GM21576 (cell line): ENCODE results near the gene HOXB3.
"Not testable (repeated sequence)": the region's sequence is repeated elsewhere in the genome, so short reads cannot be mapped to it uniquely, and the experiment has no call there.

Experiments
- ATAC-seq: cut with Tn5 transposase; IDR thresholded peaks from one replicate; pipeline ENCODE4 v1.9.1; 2021; ENCODE audit warnings: mild to moderate bottlenecking, moderate library complexity; ENCODE audit not compliant: unreplicated experiment

HOXB3 gene

DNA sequence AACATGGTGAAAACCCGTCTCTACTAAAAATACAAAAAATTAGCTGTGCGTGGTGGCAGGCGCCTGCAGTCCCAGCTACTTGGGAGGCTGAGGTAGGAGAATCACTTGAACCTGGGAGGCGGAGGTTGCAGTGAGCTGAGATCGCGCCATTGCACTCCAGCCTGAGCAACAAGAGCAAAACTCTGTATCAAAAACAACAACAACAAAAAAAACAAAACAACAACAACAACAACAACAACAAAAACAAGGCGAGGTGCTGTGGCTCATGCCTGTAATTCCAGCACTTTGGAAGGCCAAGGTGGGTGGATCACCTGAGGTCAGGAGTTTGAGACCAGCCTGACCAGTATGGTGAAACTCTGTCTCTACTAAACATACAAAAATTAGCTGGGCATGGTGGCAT lies 80.3 kb downstream of the HOXB3 start:
- ATAC-seq: not testable (repeated sequence)

DNA sequence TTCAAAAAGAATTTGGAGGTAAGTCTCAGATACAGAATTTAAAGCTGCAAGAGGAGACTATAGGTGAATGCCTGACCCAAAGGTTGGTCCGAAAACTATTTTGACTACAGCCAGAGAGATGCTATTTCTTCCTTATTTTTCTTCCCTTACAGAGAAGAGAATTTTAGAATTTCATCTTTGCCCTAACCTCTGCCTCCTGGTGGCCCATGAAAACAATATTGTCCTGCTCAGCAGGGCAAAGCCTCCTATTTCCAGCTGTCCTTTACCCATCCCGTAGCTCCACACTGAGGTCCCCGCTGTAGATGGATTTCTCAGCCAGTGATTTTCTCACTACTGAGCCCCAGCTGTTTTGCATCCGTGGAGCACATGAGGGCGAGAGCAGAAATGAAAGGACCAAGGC lies 83.8 kb downstream of the HOXB3 start:
- ATAC-seq: no peak

DNA sequence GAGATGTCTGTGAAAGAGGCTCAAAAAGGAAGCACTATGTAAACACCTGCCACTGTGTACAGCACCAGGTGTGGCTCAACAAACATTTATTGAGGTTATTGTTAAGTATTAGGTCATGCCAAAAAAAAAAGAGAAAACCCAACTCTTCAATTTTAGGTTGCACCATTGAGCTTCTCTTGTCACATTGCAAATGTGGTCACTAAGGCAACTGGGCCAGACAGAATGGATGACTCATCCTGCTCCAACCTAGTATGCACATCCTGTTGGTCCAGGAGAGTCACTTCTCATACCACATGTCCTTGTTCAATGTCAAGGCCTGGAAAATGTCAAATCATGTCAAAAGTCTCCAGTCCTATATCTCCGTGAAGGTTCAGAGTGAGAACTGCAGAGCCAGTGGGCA lies 84.3 kb downstream of the HOXB3 start:
- peak; percentile 78 for ATAC-seq

DNA sequence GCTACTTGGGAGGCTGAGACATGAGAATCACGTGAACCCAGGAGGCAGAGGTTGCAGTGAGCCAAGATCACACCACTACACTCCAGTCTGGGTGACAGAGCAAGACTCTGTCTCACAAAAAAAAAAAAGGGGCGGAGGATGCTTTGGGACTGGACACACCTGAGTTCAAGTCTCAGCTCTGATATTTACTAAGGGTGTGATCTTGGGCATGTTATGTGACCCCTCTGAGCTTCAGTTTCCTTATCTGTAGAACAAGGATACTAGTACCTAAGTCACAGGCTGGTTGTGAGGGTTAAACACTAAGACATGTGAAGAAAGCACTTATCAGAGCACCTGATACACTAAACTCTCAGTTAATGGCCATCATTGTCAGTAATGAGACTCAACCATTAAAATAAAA lies 85.1 kb downstream of the HOXB3 start:
- no peak for ATAC-seq

DNA sequence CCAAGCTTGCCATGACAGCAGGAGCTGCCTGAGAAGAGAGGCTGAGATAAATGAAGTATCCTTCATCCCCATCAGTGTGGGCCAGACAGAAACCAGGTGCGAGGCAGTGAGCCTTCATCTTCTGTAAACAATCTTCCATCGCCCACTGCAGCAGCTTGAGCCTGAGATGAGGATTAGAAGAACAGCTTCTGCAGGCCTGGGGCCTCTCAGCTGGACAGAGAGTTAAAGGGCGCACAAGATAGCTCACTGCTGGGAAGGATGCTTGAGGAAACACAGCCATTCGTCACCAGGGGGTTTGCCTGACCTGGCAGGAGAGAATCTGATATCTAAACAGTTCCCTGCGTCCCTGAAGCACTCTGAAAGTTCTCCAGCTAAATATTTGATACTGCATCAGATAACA lies 86.3 kb downstream of the HOXB3 start:
- ATAC-seq: no peak

DNA sequence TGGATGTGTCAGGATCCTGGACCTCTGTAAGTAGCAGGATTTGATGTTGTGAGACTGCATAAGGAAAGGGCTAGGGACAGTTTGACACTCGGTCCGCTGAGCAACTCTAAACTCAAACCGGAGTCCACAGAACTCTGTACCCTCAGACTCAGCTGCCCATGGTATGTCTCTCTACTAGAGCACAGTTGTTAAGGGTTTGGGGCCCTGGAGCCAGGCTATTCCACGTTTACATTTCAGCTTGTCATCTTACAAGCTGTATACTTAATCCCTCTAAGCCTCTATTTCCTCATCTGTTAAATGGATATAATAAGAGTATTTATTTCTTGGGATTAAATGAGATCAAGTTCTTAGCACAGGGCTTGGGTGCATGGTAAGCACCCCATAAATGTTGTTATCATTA lies 87.1 kb downstream of the HOXB3 start:
- ATAC-seq: no peak

DNA sequence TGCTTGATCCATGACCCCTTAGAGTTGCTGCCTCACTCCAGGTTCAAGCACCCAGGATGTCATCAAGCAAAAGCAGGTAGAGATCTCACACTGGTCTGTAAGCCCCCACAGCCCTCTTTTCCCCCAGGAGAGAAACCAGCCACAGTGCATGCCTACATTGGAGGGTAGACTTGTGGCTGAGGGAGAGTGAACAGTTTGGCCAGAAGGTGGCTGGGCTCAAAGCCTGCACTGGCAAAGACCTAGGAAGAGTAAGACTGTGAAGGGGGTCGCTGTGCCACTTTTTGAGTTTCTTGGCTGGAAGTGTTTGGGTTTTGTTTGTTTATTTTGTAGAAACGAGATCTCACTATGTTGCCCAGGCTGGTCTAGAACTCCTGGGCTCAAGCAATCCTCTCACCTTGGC lies 87.7 kb downstream of the HOXB3 start:
- no peak for ATAC-seq

DNA sequence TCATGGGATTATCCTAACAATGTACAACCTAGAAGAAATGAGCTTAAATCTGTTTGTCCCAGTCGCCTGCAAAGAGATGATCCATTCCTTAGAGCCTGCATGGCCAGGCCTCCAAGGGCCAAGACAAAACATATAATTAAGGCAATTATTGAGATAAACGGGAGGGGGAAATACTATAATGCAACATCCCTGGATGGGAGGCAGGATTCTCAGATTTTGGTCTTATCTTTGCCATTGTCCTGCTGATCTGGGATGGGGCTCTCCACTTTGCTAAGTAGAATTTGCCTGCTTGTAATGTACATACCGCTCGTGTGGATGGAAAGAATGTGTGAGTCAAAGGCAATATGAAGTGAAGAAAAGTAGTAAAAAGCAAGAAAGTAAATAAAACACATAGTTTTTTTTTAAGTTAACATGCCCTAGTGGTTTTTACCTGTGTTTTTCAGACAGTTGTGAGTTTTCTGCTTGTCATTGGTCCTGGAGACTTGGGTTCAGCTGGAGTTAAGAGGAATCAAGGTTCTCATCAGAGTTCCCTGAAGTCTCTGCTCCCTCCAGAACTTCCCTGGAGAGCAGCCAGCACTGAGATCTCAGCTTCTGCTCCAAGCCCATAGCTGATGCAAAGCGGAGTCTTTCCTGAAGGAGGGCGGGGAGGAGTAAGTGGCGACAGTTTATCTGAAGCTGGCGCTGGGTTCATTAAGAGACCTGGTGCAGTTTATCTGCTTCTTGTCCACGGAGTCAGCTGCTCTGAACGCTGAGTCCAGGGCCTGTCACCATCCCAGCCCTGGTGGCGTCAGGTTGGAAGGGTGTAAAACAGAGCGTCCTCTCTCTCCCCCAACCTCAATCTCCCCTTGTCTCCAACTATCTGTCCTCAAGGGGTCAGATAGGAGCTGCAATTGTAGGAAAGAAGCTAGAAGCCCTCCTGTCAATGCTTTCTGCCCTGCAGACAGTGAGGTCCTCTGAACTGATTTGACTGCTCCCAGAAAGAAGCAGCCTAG lies 89.3 kb downstream of the HOXB3 start:
- no peak for ATAC-seq

DNA sequence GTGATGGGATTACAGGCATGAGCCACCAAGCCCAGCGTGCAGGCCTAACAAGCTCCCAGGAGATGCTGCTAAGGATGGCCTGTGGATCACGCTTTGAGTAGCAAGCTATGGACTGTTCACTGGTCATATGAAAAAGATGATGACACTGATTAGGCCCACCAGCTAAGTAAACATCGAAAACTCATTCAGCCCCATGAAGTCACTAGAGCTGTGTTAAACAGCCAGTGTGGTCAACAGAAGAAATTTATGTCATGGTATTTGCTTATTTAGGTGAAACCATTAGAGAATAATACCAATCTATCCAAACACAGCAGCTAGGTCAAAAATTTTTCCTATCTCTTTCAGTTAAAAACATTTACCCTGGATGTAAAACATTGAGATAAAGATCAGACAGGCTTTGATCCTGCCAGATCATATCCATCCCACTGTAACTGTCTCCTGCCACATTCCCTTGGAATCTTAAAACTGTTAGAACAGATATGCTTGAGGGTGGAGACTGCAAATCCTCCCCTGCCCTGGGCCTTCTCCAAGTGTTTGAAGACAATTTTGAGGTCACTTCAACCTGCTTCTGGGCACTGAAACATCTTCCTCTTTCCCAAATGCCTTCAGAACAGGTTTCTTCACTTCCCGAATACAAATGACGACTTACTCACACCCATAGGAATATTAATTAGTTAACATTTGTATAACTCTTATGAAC lies 90.2 kb downstream of the HOXB3 start:
- no peak for ATAC-seq

DNA sequence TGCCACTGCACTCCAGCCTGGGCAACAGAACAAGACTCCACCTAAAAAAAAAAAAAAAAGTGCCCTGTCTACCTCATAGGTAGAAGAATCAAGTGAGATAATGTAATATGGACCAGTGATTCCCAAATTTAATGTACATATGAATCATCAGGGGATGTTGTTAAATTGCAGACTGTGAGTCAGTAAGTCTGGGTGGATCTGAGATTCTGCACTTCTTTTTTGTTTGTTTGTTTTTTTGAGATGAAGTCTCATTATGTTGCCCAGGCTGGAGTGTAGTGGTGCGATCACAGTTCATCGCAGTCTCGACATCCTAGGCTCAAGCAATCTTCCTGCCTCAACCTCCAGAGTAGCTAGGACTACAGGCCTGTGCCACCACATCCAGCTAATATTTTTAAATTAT lies 90.8 kb downstream of the HOXB3 start:
- no peak for ATAC-seq
